NCI-H510A treated with DMSO at 0.1 percent for 48 hours (cell line): ENCODE measurements around the gene MEA1.
"Not testable (repeated sequence)": the region's sequence is repeated elsewhere in the genome, so short reads cannot be mapped to it uniquely, and the experiment has no call there.

Experiments
- DNase-seq: peaks from one replicate; lab custom pipeline; 2025; lab: John Stamatoyannopoulos, UW

MEA1 gene

DNA sequence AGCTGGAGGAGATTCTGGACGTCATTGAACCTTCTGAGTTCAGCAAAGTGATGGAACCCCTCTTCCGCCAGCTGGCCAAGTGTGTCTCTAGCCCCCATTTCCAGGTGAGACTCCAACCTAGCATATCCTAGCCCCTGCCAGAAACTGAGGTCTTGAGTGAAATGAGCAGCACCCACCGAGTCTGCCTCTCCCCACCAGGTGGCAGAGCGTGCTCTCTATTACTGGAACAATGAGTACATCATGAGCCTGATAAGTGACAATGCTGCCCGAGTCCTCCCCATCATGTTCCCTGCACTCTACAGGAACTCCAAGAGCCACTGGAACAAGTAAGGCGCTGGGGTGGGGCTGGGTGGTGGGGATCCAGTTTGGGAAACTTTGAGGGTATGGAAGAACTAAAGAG is 4.6 kb downstream of the MEA1 start:
- DNase-seq: peak; percentile 35

DNA sequence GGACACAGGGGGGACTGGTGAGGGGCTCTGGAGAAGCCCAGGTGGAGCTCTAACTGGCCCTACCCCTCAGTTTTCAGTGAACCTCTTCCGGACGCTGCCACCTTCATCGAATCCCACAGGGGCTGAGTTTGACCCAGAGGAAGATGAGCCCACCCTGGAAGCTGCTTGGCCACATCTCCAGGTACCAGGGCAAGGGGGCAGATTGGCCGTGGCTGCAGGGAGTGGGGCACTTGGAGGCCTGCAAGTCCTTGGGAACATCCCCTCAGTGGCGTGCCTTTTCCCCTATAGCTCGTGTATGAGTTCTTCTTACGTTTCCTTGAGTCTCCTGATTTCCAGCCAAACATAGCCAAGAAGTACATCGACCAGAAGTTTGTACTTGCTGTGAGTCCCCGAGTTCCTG is 6.6 kb downstream of the MEA1 start:
- no peak for DNase-seq

DNA sequence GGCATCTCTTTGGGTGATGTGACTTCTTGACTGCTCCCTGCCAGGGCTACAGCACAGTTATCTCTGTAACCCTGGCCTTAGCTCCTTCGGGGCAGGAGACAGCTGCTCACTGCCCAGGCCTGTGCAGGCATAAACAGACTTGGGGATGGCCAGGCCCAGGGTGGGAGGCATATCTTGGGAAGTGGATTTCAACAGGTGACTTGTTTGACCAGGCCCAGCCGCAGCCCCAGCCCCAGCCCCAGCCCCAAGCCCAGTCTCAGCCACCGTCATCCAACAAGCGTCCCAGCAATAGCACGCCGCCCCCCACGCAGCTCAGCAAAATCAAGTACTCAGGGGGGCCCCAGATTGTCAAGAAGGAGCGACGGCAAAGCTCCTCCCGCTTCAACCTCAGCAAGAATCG is 7.5 kb downstream of the MEA1 start:
- DNase-seq: no peak

DNA sequence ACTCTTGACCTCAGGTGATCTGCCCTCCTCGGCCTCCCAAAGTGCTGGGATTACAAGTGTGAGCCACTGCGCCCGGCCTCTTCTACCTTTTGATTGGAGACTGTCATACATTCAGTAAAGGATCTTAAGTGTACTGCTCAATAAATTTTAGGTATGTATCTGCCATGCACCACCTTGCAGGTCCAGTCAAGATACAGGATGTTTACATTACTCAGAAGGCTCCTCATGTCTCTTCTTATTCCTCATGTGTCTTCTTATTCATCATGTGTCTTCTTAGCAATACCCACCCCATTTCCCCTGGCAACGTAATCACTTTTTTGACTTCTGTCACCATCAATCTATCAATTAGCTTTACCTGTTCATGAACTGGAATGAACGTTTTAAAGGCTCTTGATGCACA is 7.9 kb downstream of the MEA1 start:
- DNase-seq: no peak

DNA sequence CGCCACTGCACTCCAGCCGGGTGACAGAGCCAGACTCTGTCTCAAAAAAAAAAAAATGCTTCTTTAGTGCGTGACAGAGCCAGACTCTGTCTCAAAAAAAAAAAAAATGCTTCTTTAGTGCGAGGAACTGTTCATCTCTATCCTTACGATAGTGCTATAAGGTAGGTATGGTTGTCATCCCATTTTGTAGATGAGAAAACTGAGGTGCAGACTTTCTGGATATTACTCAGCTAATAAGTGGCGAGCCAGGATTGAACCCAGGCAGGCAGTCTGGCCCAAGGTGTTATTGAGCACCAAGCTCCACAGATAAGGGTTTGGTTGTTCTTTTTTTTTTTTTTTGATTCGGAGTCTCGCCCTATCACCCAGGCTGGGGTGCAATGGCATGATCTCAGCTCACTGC is 11.9 kb downstream of the MEA1 start:
- DNase-seq: no peak

DNA sequence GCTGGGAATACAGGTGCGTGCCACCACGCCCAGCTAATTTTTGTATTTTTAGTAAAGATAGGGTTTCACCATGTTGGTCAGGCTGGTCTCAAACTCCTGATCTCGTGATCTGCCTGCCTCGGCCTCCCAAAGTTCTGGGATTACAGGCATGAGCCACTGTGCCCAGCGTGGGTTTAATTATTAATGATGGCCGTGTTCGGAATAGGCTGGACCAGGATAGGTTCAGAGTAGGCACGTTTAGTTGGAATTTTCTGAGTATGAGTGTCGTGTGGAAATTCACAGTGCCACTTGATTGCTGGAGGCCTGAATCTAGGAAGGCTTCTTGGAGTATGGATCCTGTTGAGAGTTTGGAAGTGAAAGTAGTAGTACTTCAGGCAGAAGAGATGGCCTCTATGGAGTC is 15.5 kb downstream of the MEA1 start:
- not testable (repeated sequence) for DNase-seq

DNA sequence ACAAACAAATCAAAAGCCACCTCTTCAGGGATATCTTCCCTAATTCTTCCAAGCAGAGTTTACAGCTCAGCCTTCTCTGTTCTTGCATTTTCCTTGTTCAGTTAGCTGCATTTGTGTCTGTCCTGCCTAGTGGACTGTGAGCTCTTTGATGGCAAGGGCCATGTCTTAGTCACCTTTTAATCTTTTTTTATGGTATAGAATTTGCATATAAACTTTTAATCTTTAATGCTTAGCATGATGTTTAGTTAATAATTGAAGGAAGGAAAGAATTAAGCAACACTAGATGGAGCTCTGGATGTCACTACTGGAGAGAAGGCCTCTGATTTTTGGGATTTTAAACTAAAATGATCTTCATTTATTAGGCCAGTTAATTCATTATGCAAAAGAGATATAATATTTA is 17.2 kb downstream of the MEA1 start:
- DNase-seq: no peak

DNA sequence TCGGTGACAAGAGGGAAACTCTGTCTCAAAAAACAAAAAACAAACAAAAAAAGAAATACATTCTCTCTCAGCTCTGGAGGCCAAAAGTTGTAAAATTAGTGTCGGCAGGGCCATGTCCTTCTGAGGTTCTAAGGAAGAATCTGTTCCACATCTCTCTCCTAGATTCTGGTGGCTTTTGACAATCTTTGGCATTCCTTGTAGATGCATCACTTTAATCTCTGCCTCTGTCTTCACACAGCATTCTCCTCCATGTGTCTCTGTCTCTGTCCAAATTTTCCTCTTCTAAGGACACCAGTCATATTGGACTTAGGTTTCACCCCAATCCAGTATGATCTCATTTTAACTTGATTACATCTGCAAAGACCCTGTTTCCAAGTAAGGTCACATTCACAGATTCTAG is 20.3 kb downstream of the MEA1 start:
- DNase-seq: no peak

DNA sequence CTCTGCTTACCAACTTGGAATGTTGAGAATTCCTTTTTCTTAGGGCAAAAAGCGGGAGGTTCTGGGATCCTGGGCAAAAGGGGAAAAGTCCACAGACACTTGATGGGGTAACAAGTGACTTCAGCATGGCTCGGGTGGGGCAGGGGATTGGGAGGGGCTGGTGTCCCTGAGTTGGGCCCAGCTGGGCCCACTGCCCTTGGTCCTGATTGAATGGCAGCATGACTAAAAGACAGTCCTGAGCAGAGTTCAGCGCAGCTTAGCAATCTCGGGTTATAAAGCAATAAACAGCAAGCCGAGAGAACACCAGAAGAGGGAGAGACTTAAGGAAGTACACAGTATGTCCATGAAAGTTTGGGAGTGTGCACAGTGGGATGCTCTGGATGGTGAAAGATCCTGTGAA is 23.8 kb downstream of the MEA1 start:
- DNase-seq: no peak

DNA sequence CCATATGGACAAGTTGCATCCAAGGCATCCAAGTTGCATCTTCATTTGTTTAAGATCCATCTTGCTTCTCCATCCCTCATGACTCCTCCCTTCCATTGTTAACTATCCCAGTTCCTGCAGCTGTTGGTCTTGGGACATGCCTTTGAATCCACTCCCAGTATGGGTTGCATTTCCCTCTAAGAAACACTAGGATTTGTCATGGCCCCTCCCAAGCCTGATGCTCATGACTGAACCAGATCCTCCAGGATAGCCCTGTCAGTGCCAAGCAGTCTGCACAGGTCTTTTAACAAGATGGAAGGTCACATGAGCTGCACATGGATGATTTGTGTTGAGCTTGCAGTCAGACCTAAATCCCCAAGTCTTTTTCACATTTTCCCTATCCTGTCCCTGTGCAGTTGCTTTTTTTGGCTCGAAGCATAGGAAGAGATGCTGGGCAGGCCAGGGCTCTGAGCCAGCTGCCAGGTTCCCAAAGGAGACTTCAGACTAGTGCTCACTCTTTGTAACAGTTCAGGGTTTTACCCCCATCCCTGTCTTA is 25.2 kb downstream of the MEA1 start:
- no peak for DNase-seq

DNA sequence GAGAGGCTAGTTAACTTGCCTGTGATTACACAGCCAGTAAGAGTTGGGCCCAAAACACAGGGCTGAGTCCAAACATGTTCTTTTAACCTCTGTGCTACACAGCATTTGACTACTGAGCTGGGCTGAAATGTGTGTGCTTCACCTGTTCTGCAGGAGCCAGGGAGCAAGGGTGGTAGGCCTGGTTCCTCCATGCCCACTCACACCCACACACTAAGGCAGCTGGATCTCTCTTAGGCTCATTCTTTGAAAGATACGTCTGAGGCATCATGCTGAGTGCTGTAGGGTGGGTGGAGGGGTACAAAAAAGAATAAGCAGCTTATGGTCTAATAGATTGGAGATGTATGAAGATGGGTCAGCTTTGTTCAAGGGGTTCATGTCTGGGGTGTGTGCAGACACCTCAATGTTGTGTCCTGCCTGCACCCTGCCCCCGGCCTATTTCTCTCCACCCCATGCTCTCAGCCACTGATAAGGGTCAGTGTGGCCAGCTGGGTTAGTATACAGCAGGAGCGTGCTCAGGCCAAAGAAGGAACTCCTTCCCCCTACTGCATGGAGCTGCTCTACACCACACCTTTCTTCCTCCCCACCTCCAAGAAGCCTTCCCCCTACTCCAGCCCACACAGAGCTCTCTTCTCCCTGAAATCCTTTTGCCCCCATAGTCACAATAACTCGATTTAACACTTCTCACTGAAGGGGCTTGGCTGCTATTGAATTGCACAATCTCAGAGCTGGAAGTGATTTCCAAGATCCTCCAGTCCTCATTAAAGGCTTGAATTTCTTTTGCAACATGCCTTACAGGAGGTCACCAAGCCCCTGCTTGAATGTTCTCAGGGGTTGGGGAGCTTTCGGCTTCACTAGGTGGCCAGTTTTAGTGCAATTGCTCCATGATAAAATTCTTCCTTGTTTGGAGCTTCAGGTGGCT is 26.0 kb downstream of the MEA1 start:
- DNase-seq: no peak

DNA sequence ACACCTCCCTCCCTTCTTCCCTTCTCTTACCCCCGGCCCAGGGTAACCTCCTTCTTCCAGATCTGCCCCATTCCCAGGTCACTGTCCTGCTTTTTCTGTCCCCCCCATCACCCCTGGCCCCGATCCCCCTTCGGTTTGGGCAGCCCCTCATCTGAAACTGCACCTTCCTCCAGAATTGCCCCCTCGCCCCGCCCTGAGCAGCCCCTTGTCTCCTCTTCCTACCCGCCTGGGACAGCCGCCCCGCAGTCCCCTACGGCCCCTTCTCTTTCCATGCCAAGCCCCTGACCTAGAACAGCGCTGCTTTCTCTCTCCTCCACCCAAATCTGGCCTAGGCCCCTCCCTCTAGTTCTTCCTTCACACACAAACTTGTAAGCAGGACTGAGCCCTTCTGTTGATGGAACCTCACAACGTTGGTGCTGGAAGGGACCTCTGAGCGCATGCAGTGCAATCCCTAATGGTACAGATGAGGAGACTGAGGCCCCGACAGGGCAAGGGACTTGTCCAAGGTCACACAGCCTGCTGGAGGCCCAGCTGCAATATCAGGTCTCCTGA is 28.7 kb downstream of the MEA1 start:
- DNase-seq: no peak

DNA sequence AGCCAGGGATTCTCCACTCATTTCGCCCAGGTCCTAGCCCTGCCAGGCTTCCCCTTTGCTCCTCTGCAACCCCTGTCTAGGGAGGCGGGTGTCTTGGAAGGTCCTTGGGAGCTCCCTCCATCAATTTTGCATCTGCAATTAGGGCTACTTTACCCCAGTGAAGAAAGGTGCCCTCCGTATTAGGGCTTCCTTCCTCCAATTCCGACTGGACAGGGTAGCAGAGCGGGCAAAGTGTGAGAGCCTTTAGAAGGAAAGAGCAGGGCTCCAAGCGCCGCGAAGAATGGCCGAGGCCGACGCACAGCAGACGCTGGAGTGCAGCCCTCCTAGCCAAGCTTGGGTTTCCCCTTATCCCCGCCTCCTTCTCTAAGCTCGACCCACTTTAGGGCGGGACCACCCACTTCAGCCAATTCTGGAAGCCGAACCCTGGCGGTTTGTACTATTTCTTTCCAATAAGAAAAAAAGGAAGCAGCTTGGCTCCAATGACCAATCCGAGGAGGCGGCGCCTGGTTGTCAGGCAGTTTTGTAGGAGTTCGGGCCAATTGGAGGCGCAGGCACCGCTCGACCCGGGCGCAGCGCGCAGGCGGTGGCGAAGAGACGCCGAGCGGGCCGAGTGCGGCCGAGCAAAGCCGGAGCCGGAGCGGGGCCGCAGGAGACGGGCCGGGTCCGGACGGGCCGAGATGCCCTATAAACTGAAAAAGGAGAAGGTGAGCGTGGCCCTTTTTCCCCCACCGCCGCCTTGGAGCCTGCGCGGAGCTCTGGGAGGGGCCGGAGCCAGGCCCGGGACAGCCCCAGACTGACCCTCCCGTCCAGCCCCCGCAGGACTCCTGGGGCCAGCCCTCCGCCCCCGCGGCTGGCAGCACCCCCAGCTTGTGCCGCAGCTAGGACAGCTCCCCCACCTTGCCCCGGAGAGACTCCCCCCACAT is 29.5 kb downstream of the MEA1 start, which contains the start of gene PPP2R5D:
Gene PPP2R5D, plus strand, starts transcription at position 570 of the 923 bp plus-strand sequence. Its CDS starts 108 bp downstream, at position 678.
- peak; percentile 99 for DNase-seq

DNA sequence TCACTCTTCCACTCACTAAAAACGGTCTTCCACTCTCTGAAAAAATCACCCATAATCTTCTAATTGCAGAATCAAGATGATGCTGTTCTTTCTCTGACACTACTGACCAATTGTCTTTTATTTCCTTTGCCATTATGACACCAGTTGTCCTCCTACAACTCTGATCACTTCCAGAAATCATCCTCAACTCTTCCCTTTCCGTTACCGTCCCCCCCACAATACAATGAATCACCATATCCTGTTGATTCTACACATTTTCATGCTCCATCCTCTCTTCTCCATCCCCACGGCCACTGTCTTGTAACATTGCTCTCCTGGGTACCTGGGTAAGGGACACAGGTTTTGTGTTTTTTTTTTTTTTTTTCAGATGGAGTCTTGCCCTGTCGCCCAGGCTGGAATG is 31.9 kb downstream of the MEA1 start:
- DNase-seq: no peak

DNA sequence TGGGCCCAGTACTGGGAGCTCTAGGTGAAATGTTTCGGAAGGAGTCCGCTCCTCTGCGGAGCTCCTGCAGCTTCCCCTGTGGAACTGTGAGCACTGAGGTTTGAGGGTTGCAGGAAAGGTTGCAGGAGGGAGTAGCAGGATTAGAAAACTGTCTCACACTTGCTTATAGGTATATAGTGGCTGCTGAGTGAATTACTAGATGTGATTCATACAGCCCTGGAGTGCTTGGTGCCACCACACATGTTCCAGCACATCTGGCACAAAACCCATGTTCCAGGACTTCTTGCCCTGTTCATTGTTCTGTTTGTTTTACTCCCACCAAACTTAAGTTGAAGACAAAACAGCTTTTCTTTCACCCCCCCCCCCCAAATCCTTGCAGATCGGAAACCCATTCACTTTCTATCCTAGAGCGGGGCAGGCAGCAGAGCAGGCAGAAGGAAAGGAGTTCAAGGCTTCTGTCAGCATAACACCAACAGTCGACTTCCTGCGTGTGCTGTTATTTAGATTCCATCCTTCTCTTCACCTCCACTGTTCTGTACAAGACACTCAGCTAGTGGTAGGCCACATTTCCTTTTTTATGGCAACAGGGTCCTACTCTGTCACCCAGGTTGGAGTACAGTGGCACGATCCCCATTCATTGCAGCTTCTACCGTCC is 34.1 kb downstream of the MEA1 start:
- no peak for DNase-seq

DNA sequence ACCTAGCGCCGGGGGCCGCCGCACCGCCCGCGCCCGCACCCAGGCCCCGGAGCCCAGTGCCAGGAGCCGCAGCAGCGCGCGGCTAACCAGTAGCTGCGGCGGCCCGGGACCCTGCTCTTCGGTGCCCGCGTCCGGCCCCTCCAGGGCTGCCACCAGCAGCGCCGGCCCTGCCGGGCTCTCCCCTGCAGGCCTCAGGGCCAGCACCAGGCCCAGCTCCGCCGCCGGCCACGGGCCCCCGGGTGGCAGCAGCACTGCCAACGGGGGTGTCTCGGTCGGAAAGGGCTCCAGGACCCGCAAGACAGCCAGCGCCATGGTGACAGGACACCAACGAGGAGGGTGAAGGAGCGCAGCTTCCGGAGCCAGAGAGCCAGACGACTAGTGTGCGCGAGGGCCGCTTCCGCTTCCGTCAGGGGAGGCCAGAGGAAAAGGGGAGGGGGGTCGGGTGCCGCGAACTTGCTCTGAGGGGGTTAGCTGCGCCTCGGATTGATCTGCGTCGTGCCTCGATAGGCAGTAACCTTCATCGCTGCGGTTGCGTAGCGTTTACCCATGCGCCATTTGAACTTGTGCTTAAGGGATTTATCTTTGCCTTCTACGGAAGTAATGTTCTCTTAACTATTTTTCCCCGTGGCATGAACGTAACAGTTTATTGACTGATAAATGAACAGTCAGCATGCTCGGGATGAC is 34.8 kb downstream of the MEA1 start, which contains the start of gene PEX6:
Gene PEX6, minus strand, starts transcription at position 343 of the 684 bp plus-strand sequence. Its CDS starts 31 bp downstream, at position 312.
- peak; percentile 98 for DNase-seq

DNA sequence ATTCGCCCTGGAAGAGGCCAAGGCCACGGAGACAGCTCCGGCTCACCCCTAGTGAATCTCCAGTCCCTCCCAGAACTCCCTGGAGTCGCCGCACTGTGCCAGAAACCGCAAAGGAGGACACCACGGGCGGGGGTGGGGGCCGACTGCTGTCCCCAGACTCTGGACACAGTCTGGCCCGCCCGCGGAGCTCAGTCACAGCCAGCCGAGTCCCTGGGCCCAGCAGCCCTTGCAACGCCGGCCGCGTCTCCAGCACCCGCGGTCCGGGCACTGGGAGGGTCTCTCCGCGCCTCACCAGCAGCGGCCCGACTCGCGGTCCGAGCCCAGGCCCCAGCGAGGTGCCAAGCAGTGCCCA is 35.3 kb downstream of the MEA1 start:
- no peak for DNase-seq

DNA sequence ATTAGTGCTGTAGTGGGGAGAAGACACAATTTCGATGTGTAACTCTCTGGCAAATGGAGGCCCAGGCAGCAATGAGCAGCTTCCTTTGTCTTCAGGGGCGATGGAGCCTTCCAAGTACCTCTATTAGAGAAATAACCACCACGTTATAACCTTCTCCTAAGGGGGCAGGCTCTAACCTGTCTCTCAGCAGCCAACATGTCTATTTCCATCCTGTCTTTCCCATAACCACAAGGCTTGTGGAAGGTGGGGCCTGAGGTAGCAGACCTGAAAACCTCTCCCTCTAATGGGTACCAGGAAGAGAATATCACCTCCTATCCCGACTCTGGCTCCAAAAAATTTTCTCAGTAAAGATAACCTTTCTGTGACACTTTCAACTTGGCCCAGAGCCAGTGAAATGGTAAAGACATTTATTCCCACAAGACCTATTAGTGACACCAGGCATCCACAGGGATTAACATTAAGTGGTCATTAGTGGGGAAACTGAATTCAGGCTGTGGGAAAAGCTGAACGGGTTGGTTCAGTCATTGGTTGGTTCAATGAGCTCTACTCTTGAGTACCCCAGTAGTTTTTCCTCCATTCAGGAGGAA is 38.7 kb downstream of the MEA1 start:
- DNase-seq: no peak

DNA sequence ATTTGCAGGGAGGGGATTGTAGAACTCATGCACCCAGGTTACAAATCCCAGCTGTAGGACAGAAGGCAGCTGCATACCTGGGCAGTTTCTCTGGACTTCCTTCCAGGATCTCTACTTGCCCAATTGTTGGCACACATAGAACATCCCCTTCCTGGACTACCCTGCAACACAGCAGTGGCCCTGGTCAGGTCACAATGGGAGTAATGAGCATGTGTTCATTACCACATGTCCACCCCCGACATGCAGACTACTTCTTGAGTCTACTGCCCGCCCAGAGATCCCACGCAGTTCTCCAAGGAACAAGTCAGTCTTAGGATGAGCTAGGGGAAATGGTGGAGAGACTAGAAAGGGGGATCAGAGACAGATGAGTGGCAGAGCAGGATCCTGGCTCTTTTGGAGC is 39.8 kb downstream of the MEA1 start:
- DNase-seq: no peak

DNA sequence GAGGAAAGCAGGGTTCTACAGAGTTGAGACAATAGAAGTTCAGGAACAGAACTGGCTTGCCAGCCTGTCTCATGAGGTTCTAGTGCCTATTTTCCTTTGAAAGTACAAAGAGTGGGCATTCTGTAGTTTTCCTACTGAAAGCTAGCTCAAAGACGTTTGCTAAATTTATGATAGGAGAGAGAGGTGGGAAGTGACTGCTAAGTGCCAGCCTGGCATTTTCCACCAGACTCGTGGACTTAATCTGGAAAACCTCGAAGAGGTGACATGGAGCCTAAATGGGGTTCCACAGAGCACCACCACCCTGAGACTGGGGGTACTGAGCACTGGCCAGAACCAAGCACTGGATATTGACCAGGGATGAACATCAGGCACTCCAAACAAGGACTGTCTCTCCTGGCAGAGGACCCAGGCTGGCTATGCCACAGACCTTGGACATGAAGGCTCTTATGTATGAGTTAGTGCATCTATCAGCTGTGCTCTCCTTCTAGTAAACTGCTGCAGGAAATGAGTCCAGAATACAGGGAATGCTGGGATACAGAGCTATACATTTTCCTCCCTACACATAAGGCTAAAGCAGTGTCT is 41.9 kb downstream of the MEA1 start:
- DNase-seq: no peak
